Mesothelial cell of epicardium (in vitro differentiated cells): ENCODE data around the gene SH2D1A. TPM values are rescaled to one million over a fixed set of nuclear protein-coding genes. Genes with fewer than 3 reads are reported as not detected.
"Not testable (repeated sequence)": the region's sequence is repeated elsewhere in the genome, so short reads cannot be mapped to it uniquely, and the experiment has no call there.

Experiments used
- DNase-seq, 2 experiments: peaks; one replicate each; pipeline ENCODE4 v3.0.0; 2021; ENCODE audit warnings: low spot score in 2 of 2; ENCODE audit not compliant: unreplicated experiment in 2 of 2
- H3K27ac Mint-ChIP-seq: 2 replicates; pipeline ENCODE4 v1.8.0; 2021; ENCODE audit warnings: mixed read lengths
- H3K27me3 Mint-ChIP-seq: 2 replicates; pipeline ENCODE4 v1.8.0; 2021; ENCODE audit warnings: low read depth, mixed read lengths
- H3K36me3 Mint-ChIP-seq: 2 replicates; pipeline ENCODE4 v1.8.0; 2021; ENCODE audit warnings: mixed read lengths
- H3K4me1 Mint-ChIP-seq: 2 replicates; pipeline ENCODE4 v1.8.0; 2021; ENCODE audit warnings: mixed read lengths
- H3K4me3 Mint-ChIP-seq: 2 replicates; pipeline ENCODE4 v1.8.0; 2021; ENCODE audit warnings: mild to moderate bottlenecking, moderate library complexity, mixed read lengths
- H3K9me3 Mint-ChIP-seq: 2 replicates; pipeline ENCODE4 v1.8.0; 2021; ENCODE audit warnings: mixed read lengths
- total RNA-seq: library from RNA; stranded (reverse); gene quantifications from 3 replicates; pipeline ENCODE4 v1.2.1, GENCODE V29; 2021
- TF ChIP-seq, protein P1 (sequence below): fragments of 200-600 bp; sonication (generic); IDR thresholded peaks from one replicate; pipeline ENCODE4 v1.5.0; 2021; ENCODE audit warnings: antibody characterized with exemption; ENCODE audit not compliant: unreplicated experiment

The SH2D1A gene
- total RNA-seq, 1 donor from 2014 or later: not detected

DNA sequence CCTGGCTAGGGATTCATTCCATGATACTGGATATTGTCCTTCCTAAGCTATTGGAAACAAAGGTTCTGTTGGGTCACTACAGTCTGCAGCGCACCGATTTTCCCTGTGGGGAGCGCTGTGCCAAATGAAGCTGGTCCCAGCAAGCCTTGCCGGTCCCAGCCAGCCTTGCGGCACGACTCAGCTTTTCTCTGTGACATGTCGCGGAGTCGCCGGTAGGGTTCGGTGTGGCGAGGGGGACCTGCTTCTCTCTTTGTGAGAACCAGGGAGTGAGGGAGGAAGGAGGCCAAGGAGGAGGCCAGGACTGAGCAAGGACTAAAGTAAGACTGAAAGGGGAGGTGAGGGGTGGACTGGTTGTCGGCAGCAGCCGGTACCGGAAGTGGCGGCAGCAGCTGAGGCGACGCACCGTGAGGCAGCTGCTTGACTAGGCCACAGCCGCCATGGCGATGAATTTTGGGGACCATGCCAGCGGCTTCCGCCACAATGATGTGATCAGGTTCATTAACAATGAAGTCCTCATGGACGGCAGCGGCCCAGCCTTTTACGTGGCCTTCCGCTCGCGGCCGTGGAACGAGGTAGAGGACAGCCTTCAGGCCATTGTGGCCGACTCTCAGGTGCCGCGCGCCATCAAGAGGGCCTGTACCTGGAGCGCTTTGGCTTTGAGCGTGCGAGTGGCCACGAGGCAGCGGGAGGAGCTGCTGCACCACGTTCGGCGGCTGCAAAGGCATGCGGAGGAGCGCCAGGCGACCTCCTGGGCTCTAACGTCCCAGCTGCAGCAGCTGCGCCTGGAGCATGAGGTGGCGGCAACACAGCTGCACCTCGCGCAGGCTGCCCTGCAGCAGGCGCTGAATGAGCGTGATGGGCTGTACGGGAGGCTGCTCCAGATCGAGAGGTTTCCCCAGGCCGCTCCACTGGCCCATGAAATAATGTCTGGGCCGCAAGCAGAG, 13.6 kb upstream of the SH2D1A start, which contains the start of gene TEX13D:
TEX13D (plus strand) TSS at position 180 of the 944 bp plus-strand sequence; CDS start at position 438, 258 bp downstream.
- no peak within 1 kb of the TSS for H3K4me3 Mint-ChIP-seq
- no peak within 1 kb of the TSS for H3K27ac Mint-ChIP-seq
- peaks cover 4% of the 10 kb centered on the region for H3K27me3 Mint-ChIP-seq
- H3K36me3 Mint-ChIP-seq: no peaks in the 10 kb centered on the region
- TF ChIP-seq, protein P1, sequence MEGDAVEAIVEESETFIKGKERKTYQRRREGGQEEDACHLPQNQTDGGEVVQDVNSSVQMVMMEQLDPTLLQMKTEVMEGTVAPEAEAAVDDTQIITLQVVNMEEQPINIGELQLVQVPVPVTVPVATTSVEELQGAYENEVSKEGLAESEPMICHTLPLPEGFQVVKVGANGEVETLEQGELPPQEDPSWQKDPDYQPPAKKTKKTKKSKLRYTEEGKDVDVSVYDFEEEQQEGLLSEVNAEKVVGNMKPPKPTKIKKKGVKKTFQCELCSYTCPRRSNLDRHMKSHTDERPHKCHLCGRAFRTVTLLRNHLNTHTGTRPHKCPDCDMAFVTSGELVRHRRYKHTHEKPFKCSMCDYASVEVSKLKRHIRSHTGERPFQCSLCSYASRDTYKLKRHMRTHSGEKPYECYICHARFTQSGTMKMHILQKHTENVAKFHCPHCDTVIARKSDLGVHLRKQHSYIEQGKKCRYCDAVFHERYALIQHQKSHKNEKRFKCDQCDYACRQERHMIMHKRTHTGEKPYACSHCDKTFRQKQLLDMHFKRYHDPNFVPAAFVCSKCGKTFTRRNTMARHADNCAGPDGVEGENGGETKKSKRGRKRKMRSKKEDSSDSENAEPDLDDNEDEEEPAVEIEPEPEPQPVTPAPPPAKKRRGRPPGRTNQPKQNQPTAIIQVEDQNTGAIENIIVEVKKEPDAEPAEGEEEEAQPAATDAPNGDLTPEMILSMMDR: no peak
- peaks cover 6% of the 10 kb centered on the region for H3K9me3 Mint-ChIP-seq
- no peaks in the 10 kb centered on the region for H3K4me1 Mint-ChIP-seq
- no peak for DNase-seq

DNA sequence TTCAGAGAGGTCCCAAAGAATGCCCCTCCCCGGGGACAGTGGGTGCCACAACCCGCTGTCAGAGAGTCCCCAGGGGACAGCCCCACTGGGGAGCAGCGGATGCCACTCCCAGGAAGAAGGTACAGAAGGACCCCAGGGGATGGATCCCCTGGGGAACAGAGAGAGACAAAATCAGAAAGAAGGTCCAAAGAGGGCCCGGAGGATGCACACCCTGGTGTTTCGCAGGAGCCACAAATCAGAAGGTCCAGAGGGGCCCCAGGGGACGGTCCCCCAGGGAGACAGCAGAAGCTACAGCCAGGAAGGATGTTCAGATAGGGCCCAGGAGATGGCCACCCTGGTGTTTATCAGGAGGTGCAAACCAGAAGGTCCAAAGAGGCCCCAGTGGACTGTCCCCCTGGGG, 12.5 kb upstream of the SH2D1A start:
- no peak for DNase-seq
- Mint-ChIP-seq H3K27me3 (peaks cover 4% of the 10 kb centered on the region), H3K36me3 (no peaks in the 10 kb centered on the region), H3K4me1 (no peaks in the 10 kb centered on the region), H3K27ac (no peak overlapping the region), H3K4me3 (no peak overlapping the region), H3K9me3 (peaks cover 6% of the 10 kb centered on the region)
- TF ChIP-seq, protein P1: no peak

DNA sequence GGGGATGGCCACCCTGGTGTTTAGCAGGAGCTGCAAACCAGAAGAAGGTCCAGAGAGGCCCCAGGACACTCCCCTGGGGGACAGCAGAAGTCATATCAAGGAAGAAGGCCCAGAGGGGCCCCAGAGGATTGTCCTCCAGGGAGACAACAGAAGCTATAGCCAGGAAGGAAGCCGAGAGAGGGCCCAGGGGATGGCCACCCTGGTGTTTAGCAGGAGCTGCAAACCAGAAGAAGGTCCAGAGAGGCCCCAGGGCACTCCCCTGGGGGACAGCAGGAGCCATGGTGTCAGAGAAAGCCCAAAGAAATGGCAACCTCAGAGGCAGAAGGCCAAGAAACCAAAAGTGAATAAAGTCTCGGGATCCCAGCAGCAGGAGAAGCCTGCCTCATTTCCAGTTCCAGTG, 11.8 kb upstream of the SH2D1A start:
- not testable (repeated sequence) for H3K27me3 Mint-ChIP-seq, H3K27ac Mint-ChIP-seq, H3K9me3 Mint-ChIP-seq, H3K36me3 Mint-ChIP-seq, H3K4me1 Mint-ChIP-seq, DNase-seq, H3K4me3 Mint-ChIP-seq

DNA sequence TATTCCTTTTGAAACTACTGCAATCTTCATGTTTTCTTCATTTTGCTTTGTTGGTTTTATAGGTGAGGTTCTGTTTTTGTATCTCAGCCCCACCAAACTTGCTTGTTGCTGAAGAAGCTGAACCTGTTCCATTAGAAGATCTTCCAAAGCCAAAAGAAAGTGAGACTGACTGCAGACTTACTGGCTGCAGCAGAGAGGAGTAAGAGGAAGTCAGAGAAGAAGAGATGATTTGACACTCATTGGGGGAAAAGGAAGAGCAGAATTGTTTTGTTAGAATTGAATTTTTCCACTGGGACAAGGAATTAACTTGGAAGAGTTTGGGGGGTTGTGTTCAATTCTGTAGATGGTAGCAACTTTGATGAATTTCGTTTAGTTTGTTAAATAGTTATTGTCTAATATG, 10.8 kb upstream of the SH2D1A start:
- Mint-ChIP-seq H3K9me3 (peaks cover 6% of the 10 kb centered on the region), H3K27me3 (peaks cover 4% of the 10 kb centered on the region), H3K4me3 (no peak overlapping the region), H3K27ac (no peak overlapping the region), H3K4me1 (no peaks in the 10 kb centered on the region), H3K36me3 (no peaks in the 10 kb centered on the region)
- DNase-seq: no peak
- TF ChIP-seq, protein P1: no peak

DNA sequence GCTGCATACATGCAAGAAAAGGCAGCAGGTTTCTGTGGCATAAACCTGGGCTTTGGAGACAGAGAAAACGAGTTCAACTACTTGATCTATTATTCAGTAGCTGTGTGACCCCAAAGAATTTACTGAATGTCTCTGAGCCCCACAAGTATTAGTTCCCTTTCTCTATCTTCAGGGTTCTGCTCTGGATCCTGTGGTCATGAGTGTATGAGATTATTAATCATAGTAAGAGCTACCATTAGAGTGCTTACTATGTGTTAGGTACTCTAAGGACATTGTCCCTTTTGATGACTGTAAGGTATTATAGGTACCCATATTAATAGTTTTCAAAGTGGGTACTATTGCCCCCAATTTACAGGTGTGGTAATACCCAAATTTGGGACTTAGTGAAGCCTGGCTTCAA, 8.4 kb upstream of the SH2D1A start:
- Mint-ChIP-seq H3K27ac (no peak overlapping the region), H3K27me3 (peaks cover 4% of the 10 kb centered on the region), H3K9me3 (no peaks in the 10 kb centered on the region), H3K4me1 (no peaks in the 10 kb centered on the region), H3K4me3 (no peak overlapping the region), H3K36me3 (no peaks in the 10 kb centered on the region)
- TF ChIP-seq, protein P1: no peak
- no peak for DNase-seq

DNA sequence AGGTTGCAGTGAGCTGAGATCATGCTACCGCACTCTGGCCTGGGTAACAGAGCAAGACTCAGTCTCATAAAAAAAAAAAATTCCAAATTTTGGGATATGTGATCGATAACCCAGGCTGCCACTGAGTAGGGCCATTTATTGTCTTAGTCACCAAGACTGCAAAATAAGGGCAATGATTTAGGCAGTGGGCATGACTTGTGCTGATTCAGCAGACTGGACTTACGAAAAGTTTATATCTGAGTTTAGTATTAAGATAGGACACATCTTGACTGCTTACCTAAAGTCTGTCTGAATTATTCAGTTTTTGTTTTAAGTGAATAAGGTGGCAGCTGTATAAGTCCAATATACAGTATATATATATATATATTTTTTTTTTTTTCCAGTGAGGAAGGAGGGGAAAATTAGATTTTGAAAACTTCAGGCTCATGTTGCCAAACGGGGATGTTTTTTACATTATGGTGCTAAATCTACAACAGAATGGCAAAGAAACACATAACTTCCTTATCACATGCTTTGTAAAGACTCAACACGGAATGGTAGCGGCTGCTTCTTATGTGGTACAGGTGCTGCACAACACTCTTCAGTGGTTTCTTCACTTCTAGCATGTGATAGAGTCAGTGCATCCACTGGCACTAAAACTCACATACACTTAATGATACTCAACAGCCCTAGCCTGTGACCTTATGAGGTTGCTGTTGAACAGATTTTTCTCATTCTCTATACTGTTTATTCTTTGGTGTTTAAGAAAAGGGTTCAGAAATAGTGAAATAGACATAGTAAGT, 7.4 kb upstream of the SH2D1A start:
- no peaks in the 10 kb centered on the region for H3K36me3 Mint-ChIP-seq
- no peak overlapping the region for H3K4me3 Mint-ChIP-seq
- DNase-seq: no peak
- H3K27me3 Mint-ChIP-seq: peaks cover 4% of the 10 kb centered on the region
- TF ChIP-seq, protein P1: no peak
- H3K9me3 Mint-ChIP-seq: no peaks in the 10 kb centered on the region
- no peaks in the 10 kb centered on the region for H3K4me1 Mint-ChIP-seq
- no peak overlapping the region for H3K27ac Mint-ChIP-seq
